ENCODE measurements around the gene CLK2.

- TF ChIP-seq CTCF (IDR thresholded peaks at IDR 0.05; ENCODE audit: low read depth, low read length, missing input control) (no peak), JUND (IDR thresholded peaks at IDR 0.05) (no peak), RAD21 (IDR thresholded peaks at IDR 0.05) (no peak), MAX (IDR thresholded peaks at IDR 0.05) (no peak), NR2F2 (IDR thresholded peaks at IDR 0.05) (no peak), REST (IDR thresholded peaks at IDR 0.05) (no peak), TAF1 (conservative IDR thresholded peaks at IDR 0.05) (no peak), FOXA1 (IDR thresholded peaks at IDR 0.05) (no peak)
Observed at GRCh38 chr1:155322571-155322952, 49.3 kb upstream of the CLK2 start.
